ENCODE measurements around the gene ZNF557.

DNA sequence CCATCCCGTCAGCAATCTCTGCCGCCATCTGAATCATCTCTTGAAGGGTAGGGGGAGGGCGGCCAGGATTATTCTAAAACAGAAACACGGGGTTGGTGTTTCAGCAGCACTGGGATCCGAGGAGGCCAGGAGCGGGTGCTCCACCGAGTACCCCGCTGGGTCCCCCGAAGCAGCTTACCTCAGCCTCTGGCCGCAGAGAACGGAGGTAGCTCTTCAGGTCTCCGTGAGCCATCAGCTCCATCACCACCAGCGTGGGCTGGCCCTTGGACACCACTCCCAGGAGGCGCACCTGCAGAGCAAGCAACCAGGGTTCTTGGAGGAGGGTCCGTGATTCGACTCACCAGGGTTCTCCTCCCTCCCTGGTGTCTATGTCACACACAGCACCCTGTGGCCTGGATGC, 53.2 kb downstream of the ZNF557 start:
- TF ChIP-seq POLR2A (IDR thresholded peaks at IDR 0.05) (no peak), POLR2AphosphoS5 (IDR thresholded peaks at IDR 0.05) (peak; percentile 19 to 49 (median 42))
- TF ChIP-seq, protein P1, sequence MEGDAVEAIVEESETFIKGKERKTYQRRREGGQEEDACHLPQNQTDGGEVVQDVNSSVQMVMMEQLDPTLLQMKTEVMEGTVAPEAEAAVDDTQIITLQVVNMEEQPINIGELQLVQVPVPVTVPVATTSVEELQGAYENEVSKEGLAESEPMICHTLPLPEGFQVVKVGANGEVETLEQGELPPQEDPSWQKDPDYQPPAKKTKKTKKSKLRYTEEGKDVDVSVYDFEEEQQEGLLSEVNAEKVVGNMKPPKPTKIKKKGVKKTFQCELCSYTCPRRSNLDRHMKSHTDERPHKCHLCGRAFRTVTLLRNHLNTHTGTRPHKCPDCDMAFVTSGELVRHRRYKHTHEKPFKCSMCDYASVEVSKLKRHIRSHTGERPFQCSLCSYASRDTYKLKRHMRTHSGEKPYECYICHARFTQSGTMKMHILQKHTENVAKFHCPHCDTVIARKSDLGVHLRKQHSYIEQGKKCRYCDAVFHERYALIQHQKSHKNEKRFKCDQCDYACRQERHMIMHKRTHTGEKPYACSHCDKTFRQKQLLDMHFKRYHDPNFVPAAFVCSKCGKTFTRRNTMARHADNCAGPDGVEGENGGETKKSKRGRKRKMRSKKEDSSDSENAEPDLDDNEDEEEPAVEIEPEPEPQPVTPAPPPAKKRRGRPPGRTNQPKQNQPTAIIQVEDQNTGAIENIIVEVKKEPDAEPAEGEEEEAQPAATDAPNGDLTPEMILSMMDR (IDR thresholded peaks at IDR 0.05 in 8 of 11, conservative IDR thresholded peaks at IDR 0.05 in 3 of 11) = no peak
